HG03280 (cell line): Measurements from ENCODE around the gene TMEM219.
"Not testable (repeated sequence)": the region's sequence is repeated elsewhere in the genome, so short reads cannot be mapped to it uniquely, and the experiment has no call there.

Source experiments
- ATAC-seq: cut with Tn5 transposase; IDR thresholded peaks from one replicate; pipeline ENCODE4 v1.9.1; 2021; ENCODE audit warnings: mild to moderate bottlenecking, moderate library complexity; ENCODE audit not compliant: unreplicated experiment

Gene TMEM219

GRCh38 chr16:29961479-29962343, at the start of gene TMEM219:
TSS of gene TMEM219 (plus strand) at chr16:29962079. CDS start at chr16:29963144, 1,065 bp downstream.
- peak; percentile 84 for ATAC-seq

- no peak for ATAC-seq
Measured at GRCh38 chr16:29912087-29912486, 49.8 kb upstream of the TMEM219 start.

GRCh38 chr16:29913514-29913913, 48.4 kb upstream of the TMEM219 start:
- ATAC-seq = no peak

- no peak for ATAC-seq
Measured at GRCh38 chr16:29915590-29916247, 46.2 kb upstream of the TMEM219 start.

GRCh38 chr16:29916979-29917378, 44.9 kb upstream of the TMEM219 start:
- ATAC-seq = no peak

GRCh38 chr16:29920288-29921033, 41.4 kb upstream of the TMEM219 start:
- no peak for ATAC-seq

GRCh38 chr16:29921034-29921385, 40.9 kb upstream of the TMEM219 start:
- ATAC-seq = no peak

GRCh38 chr16:29922326-29922725, 39.6 kb upstream of the TMEM219 start:
- no peak for ATAC-seq

- no peak for ATAC-seq
Measured at GRCh38 chr16:29922986-29923501, 38.8 kb upstream of the TMEM219 start.

GRCh38 chr16:29925105-29925756, 36.6 kb upstream of the TMEM219 start:
- ATAC-seq = no peak

- peak; percentile 89 for ATAC-seq
Measured at GRCh38 chr16:29925781-29926710, 35.8 kb upstream of the TMEM219 start, which contains the start of gene KCTD13. TSS of gene KCTD13 (minus strand) at chr16:29926226. CDS start at chr16:29926033, 193 bp downstream.

GRCh38 chr16:29926711-29927052, 35.2 kb upstream of the TMEM219 start:
- ATAC-seq = no peak

- ATAC-seq = no peak
Measured at GRCh38 chr16:29927070-29927905, 34.6 kb upstream of the TMEM219 start.

GRCh38 chr16:29931750-29932149, 30.1 kb upstream of the TMEM219 start:
- not testable (repeated sequence) for ATAC-seq

- no peak for ATAC-seq
Measured at GRCh38 chr16:29940656-29941055, 21.2 kb upstream of the TMEM219 start.

GRCh38 chr16:29943846-29944799, 17.8 kb upstream of the TMEM219 start:
- no peak for ATAC-seq

GRCh38 chr16:29947897-29948296, 14.0 kb upstream of the TMEM219 start:
- ATAC-seq = no peak
